Stimulated activated CD8-positive, alpha-beta memory T cell treated with anti-CD3 and anti-CD28 coated beads, Interleukin-2, amount 100 ng/mL, for 48 hours (primary cell): ENCODE results near the gene NLGN3.

Experiments
- DNase-seq, 2 donors: peaks; one replicate each; pipeline ENCODE4 v3.0.0-alpha.2; 2020; ENCODE audit warnings: low read depth in 2 of 2

NLGN3 gene

DNA sequence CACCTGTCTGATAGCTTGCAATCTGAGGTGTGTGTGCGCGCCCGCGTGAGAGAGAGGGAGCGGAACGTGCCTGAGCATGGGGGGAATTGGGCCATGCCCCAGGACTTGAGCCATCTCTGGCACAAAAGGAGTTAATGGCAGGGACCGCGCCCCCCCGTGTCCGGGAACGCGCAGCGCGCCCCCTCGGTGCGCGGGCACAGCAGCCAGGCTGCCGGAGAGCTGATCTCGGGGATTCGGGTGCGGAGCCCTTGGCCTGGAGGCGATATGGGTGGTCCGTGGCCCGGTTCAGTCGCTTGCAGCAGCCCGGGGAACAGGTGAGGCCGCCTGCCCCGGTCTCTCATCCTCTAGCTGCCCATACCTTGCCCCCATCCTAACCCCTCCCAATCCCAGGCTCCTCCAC lies at the start of gene NLGN3:
Gene NLGN3 (plus strand): TSS at position 191 of the 400 bp plus-strand sequence. CDS start 2,909 bp downstream, outside the sequence.
- DNase-seq, result no peak

DNA sequence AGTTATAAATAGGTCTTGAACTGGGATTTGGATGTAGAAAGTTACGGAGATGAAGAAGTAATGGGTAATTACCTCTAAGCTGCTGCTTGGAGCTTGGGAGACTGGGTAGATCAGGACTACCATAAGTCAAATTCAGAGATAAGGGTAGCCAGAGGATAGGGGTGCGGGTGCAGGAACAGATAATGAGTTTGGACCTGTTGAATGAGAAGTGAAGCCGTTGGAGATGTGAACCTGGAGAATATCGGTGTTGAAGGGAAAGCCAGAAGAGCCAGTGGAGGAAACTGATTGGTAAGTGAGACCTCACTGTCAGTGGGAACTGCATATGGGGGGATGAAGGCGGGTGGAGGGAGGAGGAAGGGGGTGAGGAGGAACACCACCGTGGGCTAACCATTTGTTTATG lies 49.6 kb upstream of the NLGN3 start:
- no peak for DNase-seq

DNA sequence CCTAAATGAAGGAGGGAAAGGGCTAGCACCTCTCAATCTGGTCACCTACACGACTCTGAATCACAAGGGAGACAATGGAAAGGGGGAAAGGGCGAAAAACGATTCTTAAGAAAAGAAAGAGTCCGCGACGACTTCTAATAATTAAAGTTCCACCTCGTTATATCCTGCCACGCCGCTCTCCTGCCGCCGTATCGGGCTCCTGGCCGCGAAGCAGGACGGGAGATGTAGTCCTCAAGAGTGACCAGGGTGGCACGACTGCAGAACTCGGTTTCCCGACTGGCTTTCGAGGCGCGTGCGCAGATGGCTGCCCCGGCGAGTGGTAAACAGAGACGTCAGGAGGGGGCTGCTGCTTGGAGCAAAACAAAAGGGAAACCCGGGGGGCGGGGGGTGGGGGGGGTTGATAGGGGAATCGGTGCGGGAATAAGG lies 49.1 kb upstream of the NLGN3 start, which contains the start of gene FOXO4:
Gene FOXO4 (plus strand): TSS at position 297 of the 426 bp plus-strand sequence. CDS start 678 bp downstream, outside the sequence.
- DNase-seq, result peak; percentile 75 to 81

DNA sequence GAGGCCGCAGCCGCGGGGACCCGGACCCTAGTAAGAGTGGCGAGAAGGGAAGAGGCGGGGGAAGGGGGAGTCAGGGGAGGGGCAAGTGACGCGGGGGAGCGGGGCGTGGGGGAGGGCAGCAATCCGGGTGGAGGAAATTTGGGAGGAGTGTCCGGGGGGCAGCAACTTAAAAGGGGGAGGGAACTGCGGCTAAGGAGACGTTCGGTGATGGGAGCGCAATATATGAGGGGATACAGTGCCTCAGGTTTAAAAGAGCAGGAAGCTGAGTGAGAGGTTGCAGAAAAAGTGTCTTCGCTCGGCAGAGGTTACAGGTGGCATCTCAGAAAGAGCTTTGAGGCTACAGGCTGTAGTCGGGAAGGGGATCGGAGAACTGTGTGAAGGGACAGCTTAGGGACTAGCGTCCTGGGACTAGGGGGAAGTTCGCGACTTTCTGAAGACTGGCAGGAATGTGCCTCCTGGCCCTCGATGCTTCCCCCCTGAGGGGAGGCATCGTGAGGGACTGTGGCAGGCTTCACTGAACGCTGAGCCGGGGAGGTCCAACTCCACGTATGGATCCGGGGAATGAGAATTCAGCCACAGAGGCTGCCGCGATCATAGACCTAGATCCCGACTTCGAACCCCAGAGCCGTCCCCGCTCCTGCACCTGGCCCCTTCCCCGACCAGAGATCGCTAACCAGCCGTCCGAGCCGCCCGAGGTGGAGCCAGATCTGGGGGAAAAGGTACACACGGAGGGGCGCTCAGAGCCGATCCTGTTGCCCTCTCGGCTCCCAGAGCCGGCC lies 48.5 kb upstream of the NLGN3 start:
- DNase-seq, result peak in 1 of 2 donors; percentile 33

DNA sequence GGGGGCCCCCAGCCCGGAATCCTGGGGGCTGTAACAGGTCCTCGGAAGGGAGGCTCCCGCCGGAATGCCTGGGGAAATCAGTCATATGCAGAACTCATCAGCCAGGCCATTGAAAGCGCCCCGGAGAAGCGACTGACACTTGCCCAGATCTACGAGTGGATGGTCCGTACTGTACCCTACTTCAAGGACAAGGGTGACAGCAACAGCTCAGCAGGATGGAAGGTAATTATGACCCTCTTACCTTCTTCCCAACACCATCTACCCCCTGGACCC lies 47.9 kb upstream of the NLGN3 start:
- no peak for DNase-seq

DNA sequence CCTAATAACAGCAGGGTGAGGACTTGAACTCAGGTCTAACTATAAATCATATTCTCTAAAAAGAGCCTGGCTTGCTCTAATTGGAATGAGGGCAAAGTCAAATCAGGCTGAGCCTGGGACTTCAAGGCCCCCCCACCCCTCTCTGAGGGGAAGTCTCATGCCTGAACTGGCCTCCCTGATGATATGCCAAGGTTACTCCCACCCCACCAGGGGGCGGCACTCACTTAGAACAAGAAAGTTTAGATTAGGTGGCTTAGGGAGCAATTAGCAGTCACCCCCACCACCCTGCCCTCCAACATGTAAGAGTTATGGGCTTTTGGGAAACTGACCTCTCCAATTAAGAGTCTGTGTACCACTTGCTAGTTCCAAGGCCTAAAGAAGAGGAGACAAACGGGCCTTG lies 46.3 kb upstream of the NLGN3 start:
- DNase-seq, result peak; percentile 52 to 62

DNA sequence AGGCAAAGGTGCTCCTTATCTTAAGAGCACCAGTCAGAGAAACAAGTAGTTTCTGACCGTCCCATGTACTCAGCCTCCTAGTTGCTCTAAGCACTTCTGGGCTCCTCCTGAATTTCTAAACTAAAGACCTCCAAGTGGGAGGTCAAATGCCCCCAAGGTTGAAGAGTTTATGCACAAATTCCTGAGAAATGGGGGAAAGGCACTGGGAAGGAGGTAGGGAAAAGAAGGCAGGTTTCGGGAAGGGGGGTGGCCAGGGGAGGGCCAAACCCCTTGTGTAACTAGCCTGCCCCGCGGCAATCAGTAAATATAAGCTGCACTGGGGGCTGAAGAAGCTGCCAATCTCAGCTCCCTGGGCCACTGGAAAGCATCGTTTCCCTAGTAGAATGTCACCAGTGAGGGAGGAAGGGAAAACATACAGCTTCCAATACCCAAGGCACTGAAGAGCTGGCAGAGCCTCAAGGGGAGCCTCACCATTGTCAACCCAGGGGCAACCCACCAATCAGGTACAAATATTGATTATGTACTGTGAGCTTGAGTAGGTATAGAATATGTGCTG lies 45.6 kb upstream of the NLGN3 start:
- no peak for DNase-seq

DNA sequence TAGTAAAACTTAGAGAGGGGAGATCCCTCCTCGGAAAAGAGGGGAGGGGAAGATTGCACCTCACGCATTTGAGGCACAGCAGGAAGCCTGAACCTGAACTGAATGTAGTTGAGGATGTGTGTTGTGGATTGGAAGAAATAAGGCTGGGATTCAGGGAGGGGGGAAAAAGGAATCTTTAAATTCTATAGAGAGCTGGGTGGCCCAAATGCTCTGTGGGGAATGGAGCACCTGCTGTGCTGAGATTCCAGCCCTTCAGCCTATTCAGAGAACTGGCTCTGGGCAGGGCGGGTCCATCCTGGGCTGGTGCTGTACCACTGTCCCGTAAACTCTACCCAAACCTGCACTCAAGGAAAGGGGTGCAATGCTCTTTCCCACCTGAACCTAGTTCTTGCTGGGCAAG lies 44.9 kb upstream of the NLGN3 start:
- DNase-seq, result no peak

DNA sequence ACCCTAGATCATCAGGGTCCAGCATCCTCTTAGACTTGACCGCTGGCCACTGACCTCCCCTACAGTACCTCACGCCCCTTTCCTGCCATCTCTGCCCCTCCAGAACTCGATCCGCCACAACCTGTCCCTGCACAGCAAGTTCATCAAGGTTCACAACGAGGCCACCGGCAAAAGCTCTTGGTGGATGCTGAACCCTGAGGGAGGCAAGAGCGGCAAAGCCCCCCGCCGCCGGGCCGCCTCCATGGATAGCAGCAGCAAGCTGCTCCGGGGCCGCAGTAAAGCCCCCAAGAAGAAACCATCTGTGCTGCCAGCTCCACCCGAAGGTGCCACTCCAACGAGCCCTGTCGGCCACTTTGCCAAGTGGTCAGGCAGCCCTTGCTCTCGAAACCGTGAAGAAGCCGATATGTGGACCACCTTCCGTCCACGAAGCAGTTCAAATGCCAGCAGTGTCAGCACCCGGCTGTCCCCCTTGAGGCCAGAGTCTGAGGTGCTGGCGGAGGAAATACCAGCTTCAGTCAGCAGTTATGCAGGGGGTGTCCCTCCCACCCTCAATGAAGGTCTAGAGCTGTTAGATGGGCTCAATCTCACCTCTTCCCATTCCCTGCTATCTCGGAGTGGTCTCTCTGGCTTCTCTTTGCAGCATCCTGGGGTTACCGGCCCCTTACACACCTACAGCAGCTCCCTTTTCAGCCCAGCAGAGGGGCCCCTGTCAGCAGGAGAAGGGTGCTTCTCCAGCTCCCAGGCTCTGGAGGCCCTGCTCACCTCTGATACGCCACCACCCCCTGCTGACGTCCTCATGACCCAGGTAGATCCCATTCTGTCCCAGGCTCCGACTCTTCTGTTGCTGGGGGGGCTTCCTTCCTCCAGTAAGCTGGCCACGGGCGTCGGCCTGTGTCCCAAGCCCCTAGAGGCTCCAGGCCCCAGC lies 43.8 kb upstream of the NLGN3 start:
- no peak for DNase-seq

DNA sequence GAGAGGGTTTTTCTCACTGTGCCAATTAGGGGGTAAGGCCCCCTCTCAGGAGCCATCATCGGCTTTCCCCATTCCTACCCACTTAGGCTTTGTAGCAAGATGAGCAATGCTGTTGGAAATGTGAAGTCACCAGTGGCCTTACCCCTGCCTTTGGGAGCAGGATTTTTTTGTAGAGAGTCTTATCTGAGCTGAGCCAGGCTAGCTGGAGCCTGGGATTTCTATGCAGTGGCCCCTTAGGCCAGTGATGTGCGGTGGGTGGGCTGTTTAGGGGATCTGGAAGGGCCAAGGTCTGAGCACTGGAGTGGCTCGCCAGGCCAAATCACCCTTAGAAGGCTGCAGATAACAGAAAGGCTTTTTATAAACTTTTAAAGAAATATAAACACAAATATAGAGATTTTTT lies 42.3 kb upstream of the NLGN3 start:
- no peak for DNase-seq

DNA sequence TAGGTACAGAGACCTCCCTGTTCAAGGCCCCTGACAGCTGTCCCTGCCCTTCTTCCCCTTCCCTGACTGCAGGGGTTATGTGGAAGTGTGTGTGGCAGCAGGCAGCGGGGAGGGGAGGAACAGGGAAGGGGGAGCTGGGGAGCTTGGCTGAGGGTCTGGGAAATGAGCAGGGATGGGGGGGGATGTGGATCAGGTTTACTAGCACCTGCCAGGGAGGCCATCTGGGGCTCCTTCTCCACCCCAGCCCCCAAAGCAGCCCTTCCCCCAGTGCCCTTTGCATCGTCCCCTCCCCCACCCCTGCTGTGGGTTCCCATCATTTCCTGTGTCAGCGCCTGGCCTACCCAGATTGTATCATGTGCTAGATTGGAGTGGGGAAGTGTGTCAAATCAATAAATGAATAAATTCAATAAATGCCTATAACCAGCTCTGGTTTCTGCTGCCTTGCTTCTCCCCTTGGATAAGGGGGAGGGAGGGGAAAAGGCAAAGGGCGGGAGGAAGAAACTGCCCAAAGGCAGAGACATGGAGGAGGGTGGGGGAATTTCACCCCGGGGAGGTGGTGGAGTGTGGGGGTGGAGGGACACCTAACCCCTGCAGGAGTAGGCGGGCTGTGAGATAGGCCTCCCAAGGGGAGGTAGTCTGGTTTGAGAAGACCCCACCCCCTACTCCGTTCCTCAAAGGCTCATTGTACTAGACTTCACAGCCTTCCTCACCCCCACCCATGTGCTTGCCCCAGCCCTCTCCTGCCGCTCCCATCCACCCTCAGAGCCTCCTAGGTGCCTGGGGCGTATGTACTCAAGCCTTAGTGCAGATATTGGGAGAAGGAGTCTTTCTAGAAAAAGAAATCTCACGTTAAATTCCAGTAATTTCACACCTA lies 41.3 kb upstream of the NLGN3 start:
- peak in 1 of 2 donors; percentile 50 for DNase-seq

DNA sequence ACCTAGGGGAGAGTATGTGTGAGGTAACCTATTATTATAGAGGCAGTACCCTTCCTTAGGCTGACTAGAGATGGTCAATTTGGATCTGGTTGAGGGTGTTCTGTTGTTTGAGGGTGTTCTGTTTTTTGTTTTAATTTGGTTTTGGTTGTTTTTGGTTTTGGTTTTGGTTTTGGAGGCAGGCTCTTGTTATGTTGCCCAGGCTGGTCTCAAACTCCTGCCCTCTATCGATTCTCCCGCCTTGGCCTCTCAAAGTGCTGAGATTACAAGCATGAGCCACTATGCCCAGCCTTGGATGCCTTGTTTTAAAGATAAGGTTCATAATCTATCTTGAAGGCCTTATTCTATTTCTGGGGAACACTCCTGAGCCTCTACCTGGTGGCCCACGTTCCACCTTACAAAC lies 39.0 kb upstream of the NLGN3 start:
- DNase-seq, result no peak

DNA sequence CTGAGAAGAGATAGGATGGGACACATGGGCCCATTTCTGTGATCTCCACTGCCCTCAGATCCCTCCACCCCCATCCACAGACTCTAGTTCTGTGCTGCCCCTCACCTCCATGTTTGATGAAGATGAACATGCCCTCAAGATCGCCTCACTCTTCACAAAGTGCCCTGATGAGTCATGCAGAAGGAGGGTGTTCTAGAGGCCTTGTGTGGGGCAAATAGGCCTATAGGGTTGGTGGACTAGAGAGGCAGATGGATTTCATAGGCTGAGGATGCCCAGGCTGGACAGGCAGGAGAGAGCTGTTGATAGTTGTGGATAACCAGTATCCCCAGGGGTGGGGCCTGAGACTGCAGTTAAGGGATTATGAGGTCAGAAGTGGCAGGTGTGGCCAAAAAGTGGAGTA lies 38.2 kb upstream of the NLGN3 start, which contains the start of gene CXorf65:
Gene CXorf65 (minus strand): TSS at position 314 of the 400 bp plus-strand sequence. CDS start 184 bp downstream, at position 130.
- no peak for DNase-seq

DNA sequence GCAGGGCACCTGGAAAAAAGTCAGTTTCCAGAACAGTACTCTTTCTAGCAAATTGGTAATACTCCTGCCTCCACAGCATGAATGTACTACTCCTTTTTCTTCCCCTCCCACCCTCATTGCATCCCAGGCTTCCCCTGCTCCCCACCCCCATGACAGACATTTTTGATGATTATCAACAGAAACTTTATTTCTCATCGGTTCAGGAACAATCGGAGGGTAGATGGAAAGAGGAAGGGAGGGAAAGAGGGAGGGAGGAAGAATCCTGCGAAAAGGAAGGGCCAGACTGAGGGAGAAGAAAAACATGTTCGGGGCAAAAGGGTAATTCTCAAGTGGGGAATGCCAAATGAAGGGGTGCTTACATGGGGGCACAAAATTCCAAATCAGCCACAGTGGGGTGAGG lies 37.4 kb upstream of the NLGN3 start:
- DNase-seq, result no peak

DNA sequence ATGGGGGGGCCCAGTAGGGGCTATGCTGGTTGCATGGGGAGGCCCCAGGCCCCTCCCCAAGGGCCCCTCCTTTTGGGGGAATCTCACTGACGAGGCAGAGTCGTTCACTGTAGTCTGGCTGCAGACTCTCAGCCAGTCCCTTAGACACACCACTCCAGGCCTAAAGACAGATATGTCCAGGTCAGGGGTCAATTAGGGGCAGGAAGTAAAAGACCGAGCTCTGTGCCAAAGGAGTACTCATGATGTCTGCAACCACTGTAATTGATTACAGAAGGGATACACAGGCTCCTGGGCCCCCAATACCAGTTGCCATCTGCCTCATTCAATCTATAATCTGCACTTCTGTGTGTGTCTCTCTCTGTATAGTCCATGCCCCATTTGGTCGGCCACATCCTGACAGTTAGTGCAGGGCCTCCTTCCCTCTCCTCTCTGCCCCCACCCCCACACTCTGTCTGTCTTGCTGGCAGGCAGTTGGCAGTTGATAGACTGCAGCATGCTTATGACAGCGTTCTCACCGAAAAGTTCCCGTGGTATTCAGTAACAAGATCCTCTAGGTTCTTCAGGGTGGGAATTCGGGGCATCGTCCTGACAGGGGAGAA lies 36.8 kb upstream of the NLGN3 start:
- DNase-seq, result no peak

DNA sequence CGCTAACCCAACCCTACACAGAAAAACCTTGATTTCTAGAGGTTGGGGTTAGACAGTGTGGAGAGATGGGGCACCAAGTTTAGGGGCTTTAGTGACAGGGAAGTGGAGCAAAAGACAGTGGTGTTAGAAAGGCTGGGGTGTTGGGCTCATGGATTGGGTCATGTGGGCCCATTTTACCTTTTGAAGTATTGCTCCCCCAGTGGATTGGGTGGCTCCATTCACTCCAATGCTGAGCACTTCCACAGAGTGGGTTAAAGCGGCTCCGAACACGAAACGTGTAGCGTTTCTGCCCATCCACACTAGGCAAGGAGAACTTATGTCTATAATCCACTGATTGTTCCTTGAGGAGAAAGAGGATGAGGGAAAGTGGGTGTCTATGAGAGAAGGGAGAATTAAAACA lies 35.6 kb upstream of the NLGN3 start:
- DNase-seq, result no peak

DNA sequence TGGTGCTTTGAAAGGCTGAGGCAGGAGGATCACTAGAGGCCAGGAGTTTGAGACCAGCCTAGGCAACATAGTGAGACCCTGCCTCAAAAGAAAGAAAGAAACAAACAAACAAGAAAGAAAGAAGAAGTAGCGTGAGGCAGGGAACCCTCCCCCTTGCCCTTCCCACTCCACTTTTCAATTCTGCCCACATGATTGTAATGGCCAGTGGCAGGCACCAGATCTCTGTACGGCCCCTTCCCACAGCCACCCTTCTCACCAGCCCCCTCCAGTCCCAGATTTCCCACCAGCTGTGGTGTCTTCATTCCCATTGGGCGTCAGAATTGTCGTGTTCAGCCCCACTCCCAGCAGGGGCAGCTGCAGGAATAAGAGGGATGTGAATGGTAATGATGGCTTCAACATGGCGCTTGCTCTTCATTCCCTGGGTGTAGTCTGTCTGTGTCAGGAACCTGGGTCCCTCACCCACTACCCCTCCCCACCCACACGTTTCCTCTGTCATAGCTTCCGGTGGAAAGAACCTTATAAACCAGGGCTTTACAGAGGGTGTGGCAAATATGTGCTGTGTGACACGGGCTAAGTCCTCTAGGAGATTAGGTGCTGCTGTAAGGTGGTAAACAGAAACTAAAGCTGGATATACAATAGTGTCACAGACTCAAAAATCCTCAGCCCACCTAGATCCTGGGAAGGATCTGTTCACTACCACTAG lies 33.3 kb upstream of the NLGN3 start, which contains the start of gene IL2RG:
Gene IL2RG (minus strand): TSS at position 437 of the 703 bp plus-strand sequence. CDS start 38 bp downstream, at position 399.
- DNase-seq, result peak; percentile 37 to 47

DNA sequence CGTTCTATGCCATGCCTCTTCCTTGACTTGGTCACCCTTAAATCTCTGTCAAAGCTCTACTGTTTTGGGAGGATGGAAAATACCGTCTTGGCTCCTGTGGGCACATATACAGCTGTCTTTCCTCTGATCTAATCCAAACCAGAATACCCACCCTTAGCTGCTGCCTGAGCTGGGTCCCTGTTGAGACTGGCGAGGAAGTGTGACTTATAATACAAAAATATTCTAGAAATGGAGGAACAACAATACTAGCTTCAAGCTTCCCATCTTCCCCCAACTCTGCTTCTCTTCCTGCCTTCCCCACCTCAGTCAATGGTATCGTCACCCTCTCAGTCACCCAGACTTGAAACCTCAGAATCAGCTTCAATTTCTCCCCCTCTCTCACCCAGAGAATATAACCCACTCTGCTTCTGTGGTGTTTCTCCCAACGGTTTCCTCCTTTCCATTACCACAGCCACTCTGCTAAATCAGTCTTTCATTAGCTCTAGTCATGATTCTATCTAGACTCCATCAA lies 32.7 kb upstream of the NLGN3 start:
- no peak for DNase-seq

DNA sequence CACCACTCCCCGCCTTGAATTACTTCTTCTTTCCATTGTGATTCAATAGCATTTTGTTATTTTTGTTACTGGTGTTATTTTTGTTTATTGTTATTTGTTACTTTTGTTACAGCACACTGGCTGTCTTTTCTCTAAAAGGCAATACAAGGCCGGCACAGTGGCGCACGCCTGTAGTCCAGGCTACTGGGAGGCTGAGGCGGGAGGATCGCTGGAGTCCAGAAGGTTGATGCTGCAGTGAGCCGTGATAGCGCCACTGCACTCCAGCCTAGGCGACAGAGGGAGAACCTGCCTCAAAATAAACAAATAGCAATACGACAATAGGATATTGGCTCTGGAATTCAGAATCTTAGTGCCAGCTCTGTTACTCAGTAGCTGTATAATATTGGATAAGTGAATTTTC lies 27.3 kb upstream of the NLGN3 start:
- DNase-seq, result no peak
